ENCODE data around the gene IL19.
A peak's percentile ranks its signal among the peaks of the same experiment; 100 is the strongest.

Gene IL19, protein sequence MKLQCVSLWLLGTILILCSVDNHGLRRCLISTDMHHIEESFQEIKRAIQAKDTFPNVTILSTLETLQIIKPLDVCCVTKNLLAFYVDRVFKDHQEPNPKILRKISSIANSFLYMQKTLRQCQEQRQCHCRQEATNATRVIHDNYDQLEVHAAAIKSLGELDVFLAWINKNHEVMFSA

DNA sequence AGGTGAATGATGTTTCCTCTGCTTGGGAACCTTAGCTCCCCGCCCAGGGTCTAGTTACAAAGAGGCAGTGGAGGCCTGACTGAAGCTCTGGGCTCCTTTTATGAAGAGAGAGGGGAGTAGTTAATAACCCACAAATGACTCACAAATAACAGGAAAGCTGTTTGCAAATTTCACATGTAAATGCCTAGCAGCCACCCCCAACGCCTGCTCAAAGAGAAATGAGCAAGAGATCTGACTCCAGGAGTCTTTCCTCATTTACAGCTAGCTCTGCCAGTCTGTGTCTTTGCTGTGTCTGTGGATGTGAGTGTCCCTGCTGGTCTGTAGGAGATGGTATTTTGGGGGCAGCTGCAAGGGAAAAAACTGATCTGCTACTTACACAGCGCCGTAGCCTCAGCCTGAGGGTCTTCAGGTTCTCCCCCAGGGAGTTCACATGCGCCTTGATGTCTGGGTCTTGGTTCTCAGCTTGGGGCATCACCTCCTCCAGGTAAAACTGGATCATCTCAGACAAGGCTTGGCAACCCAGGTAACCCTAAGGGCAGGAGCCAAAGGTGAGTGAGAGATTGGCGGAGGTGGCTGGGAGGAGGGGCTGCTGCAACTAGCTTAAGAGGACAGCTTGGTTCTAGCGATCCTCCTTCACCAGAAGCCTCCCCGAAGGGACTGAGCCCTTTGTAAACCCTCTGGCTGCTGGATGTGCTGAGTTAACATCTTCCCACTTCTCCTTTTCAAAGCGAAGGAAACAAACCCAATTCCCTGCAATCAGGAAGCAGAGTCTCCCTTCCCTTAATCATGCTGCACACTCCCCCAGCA, at the start of gene IL19:
IL19 (plus strand) TSS at position 243 of the 807 bp plus-strand sequence. CDS start 65,890 bp downstream, outside the sequence.
- DNase-seq: peak; percentile 24

DNA sequence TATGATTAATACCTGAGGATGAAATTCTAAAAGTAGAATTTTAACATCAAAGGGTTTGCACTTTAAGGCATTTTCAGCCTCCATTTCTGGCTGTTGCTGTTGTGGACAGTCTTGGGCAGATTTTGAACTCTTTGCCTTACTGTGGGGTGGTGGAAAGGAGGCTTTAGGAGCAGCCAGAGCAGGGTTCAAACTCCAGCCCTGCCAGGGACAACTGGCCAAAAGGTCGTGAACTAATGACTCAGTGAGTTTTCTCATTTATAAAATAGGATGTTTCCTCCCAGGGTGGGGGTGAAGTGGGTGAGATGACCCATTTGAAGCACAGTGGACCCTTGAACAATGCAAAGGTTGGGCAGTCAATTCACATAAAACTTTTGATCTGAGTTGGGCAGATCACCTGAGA, 49.1 kb upstream of the IL19 start:
- no peak for DNase-seq

DNA sequence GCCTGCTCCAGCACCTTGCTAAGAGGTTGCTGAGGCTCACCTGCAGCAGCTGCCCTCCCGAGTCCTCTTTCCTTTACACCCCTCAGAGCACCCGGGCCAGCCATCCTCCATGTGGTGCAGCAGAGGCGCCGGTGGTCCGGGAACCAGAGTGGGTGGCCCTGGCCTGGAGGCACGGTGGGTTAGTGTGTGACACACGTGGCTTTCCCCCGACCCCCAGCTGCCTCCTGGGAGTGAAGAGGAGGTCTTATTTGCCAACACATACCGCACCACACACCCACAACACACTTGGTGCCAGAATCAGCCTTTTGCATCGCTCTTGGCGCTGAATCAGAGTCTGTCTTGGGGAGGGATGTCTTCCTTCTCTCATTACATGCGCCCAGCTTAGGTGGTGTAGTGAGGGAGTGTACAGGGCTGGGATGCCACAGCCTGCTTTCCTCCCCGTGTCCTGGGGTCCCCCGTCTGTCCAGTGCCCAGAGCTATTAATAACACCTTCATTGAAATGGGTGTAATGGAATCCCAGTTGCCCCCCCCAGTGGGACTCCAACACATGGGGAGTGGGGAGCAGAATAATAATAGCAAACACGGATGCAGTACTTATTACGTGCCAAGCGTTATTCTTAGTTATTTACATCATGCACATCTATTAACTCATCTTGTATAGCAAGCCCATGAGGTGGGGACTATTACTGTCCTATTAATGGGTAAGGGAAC, 47.7 kb upstream of the IL19 start:
- DNase-seq: no peak

DNA sequence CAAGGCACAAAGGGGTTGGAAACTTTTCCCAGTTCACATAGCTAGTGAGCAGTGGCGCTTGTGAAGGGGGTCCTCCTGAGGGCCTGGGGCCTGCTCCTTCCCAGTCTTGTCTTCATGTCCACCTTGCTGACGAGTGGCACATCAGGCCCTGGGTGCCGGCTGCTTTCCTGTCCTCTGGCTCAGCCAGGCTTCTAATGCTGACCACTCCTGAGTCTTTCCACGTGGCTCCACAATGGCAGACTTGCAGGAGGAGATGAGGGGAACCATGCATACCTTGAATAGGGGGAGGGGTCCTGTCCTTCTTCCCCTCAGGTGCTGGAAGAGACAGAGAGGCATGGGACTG, 47.1 kb upstream of the IL19 start:
- no peak for DNase-seq

DNA sequence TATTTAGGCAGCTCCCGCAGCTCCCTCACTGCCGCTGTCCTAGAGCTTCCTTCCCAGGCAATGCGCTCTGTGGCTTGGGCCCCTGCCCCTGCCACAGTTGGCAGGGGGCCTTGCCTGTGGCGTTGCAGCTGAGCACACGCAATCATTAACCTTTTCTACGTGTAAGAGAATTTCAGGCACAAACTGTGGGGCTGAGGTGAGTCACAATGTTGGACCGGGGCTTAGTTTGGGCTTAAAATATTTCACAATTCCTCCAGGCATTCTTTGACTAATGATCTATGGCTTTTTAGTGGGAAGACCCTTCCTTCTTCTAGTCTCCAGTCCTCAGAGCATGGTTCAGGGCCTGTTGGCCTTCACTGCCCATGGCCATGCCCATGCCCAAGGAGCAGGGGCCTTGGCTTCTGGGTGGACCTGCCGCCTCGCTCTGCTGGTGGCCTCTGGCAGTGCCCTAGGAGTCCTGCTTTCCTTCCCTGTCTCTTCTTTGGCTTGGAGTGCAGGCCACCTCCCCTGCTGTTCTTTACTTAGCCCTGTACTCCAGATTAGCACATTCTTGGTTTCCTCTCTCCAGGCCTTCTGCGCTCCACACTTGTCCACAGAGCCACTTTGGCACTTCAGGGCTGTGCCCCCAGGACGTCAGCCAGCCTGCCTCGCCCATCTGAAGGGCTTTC, 46.6 kb upstream of the IL19 start:
- no peak for DNase-seq

DNA sequence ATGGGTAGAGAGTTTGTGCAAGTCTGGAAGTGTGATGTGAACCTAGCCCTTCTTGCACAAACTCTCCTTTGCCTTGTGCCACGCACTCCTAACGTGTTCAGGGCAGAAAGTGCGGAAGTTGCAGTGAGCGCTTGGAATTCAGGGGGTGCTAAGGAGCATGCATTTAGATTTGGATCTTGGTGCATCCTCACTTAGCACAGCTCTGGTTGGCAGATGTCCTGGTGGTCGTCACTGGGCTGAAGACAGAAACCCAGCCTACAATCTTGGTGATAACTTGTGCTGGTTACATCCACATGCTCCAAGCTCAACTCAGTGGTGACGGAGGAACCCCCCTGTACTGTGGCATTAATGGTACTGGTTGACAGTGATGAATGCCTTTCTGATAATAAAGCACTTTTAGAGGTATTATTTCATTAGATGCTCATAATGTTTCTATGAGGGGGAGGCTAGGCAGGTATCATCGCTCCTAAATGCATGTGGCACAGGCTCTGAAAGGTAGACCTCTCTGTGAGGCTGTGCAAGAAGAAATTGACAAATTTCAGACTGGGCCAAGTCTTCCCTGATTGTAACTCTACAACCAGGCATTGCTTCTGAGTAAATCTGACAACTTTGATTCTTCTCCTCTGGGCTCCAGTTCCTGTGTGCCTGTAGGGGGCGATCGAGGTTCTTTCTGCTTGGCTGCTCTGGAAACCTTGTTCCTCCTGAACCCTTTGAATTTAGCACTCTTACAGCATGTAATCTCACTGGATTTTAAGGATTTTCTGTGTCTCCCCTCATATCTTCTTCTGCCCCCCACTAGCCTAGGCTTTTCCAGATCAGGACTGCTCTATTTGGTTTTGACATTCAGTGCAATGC, 45.2 kb upstream of the IL19 start:
- DNase-seq: peak; percentile 62

DNA sequence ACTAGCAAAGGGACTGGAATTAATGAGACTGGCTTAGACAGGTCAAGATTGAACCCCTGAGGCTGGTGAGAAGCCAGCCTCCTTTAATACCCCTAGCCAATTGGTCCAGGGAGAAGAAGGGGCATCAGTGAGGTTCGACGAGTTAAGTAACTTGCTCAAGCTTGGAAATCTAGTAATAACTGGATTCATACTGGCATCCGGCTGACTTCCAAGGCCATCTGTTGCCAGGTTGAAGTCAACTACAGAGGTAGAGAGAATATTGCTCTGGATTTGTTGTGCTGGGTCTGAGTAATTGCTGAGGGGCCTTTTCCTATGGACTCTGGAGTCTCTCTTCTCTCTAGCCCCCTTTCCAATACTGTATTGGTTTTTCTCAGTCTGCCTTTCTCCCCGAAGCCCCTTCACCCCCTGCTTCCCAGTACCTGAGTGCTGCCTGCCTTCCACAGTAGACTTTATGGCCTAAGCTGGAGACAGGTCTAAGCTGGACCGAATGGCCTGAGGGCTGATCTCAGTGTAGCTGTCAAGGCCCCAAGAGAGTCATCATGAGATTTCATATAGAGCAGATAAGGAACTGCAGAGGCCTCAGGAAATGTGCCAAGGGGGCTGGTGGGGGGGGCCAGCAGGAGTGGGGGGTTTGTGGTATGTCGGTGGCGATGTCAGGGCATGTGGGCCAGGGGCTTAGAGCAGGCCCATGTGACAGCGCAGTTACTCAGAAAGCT, 42.4 kb upstream of the IL19 start:
- DNase-seq: no peak

DNA sequence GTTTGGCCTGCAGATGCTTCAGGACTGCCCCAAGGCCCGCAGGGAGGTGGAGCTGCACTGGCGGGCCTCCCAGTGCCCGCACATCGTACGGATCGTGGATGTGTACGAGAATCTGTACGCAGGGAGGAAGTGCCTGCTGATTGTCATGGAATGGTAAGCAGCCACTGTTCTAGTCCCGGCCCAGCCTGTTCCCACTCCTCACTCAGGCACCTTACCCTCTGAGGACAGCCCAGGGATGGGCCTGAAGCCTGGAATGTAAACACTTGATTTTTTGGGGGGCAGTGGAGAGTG, 41.9 kb upstream of the IL19 start:
- DNase-seq: no peak

DNA sequence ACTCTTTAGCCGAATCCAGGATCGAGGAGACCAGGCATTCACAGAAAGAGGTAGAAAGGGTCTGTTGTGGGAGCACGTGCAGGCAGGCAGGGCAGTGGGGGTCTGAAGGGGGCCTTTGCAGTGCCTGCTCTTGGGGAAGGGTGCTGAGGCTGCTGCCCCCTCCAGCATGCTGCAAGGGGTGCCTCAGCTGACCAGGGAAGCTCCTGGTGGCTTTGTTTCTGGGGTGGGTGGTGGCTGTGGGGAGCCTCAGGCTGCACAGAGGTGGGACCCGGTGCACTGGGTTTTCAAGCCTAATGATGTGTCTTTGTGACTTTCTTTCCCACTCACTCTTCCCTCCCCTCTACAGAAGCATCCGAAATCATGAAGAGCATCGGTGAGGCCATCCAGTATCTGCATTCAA, 41.5 kb upstream of the IL19 start:
- DNase-seq: no peak

DNA sequence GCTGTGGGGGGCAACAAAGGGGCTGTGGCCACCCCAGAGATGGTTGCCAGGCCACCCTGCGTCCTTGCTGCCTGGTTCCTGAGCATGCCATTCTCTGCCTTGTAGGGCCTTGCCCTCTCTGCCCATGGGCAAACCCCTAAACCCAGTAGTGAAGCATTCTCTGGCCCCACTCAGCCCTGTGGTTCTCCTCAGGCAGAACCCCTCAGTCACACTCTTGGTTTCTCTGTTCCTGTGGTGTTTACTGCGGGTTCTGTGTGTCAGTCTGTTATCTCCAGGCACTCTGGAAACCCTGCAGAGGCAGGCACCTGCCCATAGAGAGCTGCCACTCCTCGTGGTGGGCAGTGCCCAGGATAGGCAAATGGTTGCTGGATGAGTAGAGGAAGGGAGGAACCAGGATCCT, 41.1 kb upstream of the IL19 start:
- DNase-seq: no peak

DNA sequence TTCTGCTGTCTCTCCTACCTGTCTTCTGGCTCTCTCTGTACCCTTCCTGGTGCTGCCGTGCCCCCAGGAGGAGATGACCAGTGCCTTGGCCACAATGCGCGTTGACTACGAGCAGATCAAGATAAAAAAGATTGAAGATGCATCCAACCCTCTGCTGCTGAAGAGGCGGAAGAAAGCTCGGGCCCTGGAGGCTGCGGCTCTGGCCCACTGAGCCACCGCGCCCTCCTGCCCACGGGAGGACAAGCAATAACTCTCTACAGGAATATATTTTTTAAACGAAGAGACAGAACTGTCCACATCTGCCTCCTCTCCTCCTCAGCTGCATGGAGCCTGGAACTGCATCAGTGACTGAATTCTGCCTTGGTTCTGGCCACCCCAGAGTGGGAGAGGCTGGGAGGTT, 38.1 kb upstream of the IL19 start:
- no peak for DNase-seq

DNA sequence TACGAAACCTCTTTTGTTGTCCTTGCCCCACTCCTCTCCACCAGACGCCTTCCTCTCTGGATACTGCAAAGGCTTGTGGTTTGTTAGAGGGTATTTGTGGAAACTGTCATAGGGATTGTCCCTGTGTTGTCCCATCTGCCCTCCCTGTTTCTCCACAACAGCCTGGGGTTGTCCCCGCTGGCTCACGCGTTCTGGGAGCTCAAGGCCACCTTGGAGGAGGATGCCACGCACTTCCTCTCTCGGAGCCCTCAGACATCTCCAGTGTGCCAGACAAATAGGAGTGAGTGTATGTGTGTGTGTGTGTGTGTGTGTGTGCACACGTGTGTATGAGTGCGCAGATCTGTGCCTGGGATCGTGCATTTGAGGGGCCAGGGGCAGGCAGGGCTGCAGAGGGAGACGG, 37.6 kb upstream of the IL19 start:
- no peak for DNase-seq

DNA sequence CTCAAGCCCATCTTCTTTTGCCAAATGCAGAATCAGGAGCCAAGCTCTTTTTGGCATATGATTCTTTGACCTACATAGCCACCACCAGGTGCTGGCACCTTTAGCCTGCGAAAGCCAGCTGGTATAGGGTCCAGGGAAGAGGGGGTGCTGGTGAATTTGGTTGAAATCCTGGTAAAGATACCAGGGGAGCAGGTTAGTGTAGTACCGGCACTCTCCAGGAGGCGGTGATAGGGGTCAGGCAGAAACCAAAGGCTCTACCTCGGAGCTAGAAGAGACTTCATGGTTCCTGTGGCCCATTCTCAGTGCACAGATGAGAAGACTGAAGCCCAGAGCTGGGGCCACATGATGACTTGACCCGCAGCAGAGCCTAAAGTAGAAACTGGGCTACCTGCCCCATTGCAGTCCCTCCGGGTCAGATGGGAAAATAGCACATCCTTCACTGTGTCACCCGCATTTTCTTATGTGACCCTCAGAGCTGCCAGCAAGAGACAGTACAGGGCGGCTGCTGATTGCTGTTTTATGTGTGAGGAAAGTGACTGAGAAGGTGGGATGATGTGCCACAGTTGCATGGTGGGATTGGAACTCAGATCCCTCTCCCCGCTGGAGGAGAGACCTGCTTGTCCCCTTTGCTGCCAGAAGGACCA, 36.0 kb upstream of the IL19 start:
- peak; percentile 84 for DNase-seq

DNA sequence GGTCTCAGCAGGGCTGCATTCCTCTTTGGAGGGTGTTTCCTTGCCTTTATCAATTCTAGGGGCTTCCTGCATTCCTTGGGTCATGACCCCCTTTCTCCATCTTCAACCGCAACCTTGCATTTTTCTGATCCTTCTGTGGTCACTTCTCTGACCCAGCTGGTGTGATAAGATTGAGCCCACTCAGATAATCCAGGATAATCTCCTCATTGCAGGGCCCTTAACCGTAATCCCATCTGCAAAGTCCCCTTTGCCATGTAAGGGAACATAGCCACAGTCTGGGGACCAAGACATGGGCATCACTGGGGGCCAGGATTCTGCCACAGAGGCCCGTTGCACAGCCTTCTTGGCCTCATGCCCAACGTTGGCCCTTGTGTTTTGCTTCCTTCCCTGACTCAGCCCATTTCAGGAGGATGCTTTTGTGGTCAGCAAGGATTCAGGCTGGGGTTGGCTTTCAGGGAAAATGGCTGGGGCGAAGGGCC, 35.0 kb upstream of the IL19 start:
- DNase-seq: no peak

DNA sequence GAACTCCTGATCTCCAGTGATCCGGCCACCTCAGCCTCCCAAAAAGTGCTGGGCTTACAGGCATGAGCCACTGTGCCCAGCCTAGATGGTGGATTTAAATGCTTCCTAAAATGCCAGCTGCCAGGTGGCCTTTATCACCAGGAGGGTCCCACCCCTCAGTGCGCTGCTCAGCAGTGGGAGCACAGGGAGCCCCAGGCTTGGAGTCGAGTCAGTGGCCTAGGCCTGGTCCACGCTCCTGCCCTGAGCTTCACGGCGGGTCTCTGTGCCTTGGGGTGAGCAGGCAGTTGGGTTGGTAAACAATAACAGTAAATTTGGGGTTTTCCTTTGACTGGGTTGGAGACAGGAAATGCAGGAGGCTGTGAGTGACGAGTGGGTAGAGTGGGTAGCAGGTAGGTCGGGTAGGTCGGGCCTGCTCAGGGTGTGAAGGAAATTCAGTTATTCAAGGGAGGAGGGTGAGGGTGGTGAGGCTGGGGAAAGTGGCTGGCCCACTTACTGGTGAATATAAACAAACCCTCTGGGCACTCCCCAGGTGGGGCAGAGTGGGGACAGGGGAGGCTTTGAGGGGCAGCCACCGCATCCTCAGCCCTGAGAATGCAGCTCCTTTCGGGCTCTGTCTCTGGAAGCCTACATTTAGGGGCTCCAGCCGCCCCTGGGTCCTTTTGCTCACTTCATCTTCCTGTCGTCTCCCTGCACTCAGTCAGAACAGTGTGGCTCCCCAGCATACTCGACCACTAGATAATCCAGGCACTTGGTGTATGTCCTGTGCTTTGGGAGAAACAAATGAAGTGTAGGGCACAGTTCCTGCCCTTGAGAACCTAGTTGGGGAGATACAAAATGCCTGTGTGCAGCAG, 33.5 kb upstream of the IL19 start:
- no peak for DNase-seq

DNA sequence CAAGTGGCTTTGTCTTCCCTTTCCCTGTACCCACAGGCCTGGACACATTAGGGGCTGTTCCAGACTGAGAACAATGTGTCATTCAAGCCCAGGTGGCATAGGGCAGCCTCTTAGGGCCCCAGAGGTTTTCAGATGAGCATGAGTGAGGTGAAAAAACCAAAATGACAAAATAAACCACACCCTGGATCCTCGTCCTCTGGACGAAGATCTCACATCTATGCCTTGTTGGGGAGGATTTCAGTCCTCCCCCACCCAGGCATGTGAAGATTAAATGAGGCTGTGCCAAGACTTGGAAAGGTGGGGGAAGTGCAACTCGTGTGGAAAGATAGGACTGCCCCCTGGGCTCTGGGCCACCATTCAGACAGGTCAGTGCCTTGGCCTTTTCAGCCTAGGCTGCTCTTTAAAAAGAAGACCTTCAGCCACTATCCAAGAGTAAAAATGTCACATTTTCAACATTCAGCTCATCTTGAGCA, 32.8 kb upstream of the IL19 start:
- no peak for DNase-seq

DNA sequence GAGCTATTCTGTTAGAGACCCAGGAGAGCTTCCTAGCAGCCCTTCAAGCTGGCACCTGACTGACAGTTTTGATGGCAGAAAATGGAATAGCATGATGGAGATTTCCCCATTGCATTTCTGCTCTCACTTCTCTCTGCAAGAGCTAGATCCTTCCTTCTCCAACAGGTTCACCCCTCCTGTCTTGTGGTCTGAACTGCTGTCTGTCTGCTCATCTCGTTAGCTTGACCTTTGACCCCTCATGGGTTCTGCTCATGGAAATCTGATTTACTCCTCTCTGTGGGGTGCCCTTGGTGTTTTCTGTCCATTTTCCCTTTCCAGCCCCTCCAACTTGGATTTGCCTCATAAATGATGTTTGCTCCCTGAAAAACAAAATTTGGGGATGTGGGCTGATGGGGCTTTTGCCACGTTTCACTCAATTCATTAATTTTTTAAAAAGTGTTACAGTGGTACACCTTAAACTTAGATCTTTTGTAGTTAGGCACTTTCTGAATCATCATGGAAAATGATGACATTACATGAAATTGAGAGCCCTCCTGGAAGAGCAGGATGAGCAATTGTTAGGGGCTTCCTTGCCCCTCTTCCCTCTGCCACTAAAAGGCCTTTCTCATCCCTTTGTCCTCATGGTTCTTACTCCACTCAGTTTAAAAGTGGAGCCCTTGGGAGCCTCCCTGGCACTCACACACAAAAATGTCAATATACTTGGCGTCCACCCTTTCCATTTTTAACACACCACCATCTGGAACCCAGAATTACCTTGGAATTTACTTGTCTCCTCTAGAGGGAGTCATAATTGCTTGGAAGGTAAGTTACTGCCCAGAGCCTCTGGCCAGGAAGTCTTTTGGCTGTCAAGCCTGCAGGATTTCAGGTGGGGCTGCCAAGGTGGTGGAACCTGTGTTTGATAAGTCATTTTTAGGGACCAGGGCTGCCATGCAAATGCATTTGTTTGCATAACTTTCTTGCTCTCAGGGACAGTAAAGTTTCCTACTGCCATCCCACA, 31.9 kb upstream of the IL19 start:
- no peak for DNase-seq

DNA sequence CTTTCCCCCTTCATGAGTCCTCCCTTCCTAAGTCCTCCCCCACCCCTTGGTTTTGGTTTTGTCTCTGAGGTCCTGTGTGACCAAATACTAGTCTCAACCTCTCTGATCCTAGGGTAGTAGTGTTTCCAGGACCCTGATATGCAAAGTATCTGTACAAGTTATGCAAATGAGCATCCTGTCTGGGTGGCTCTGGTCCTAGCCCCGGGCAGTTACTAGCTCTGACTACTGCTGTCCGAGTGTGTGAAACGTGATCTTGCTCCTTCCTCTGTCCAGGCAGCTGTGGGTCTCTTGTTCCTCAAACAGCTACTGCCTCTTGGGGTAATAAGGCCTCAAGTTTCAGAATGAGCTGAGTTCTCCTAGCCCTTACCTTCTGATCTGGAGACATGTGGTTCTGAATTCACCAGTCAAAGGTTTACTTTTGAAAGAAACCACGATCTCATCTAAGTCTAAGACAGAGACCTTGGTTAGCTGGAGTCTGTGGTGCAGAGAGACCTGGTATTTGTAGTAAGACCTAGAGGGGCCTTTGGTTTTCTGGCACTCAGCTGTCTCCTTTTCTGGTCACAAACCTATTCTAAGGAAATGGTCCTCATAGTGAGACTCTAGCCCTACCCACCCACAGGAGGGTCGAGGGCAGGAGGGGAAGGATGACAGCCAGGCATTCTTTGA, 31.0 kb upstream of the IL19 start:
- no peak for DNase-seq
